ENCODE data around the gene EIF2S2.
"Not testable (repeated sequence)": the region's sequence is repeated elsewhere in the genome, so short reads cannot be mapped to it uniquely, and the experiment has no call there.

Gene EIF2S2, protein sequence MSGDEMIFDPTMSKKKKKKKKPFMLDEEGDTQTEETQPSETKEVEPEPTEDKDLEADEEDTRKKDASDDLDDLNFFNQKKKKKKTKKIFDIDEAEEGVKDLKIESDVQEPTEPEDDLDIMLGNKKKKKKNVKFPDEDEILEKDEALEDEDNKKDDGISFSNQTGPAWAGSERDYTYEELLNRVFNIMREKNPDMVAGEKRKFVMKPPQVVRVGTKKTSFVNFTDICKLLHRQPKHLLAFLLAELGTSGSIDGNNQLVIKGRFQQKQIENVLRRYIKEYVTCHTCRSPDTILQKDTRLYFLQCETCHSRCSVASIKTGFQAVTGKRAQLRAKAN

DNA sequence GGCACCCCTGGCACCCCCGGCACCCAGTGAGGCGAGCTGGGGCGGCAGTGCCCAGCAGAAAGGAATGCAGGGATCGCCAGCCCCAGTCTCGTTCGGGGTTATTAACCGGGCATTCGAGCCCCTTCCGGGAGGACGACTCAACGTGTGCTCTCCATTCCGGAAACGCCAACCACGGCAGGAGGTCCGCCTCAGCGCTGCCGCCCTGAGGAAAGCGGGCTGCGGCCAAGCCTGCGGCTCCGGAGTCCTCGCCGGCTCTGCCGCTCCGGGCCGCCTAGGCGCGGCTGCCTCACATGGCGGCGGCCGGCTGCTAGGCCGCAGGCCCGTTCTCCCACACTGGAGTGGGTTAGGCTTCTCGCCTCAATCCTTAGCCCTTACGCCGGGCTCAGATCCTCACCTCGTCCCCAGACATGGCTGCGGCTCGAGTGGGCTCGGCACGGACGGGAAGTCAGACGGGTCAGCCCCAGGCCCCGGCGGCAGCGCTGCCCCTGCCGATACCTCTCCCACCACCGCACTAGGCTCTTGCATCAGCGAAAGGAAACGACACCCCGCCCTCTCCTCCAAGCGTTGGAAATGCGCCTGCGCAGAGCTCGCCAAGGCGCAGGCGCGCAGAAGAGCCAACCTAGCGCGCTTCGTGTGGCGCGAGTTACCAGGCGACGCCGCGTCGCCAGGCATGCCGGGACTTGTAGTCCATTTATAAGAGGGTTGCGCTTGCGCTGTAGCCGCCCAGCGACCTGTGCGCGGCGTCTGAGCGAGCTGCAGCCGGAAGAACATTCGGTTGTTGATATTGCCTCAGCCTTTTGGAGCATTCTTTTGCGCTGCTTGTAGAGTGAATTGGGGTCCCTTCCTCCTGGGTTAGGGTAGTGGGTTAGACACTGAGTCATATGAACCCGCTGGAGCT, at the start of gene EIF2S2:
EIF2S2 (minus strand) TSS at position 542 of the 898 bp plus-strand sequence; CDS start at position 409, 133 bp downstream.
- peak; percentile 100 for DNase-seq

DNA sequence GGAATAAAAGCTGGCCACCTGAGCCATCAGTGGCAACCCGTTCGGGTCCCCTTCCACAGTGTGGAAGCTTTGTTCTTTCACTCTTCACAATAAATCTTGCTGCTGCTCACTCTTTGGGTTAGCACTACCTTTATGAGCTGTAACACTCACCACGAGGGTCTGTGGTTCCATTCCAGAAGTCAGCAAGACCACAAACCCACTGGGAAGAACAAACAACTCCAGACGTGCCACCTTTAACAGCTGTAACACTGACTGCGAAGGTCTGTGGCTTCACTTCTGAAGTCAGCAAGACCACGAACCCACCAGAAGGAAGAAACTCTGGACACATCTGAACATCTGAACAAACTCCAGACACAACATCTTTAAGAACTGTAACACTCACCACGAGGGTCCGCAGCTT, 45.7 kb upstream of the EIF2S2 start:
- not testable (repeated sequence) for DNase-seq

DNA sequence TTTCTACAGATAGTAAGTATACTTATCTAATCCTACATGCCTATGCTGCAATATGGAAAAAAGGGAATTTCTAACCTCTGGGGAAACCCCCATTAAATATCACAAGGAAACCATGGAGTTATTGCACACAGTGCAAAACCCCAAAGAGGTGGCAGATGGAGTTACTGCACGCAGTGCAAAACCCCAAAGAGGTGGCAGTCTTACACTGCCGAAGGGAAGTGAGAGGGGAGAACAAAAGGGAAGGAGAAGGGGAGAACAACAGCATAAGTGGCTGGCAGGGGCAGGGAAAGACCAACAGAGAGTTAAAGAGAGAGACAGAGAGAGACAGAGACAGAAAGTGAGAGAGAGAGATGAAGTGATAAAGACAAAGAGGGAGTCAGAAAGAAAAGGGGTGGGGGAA, 43.8 kb upstream of the EIF2S2 start:
- DNase-seq, result no peak

DNA sequence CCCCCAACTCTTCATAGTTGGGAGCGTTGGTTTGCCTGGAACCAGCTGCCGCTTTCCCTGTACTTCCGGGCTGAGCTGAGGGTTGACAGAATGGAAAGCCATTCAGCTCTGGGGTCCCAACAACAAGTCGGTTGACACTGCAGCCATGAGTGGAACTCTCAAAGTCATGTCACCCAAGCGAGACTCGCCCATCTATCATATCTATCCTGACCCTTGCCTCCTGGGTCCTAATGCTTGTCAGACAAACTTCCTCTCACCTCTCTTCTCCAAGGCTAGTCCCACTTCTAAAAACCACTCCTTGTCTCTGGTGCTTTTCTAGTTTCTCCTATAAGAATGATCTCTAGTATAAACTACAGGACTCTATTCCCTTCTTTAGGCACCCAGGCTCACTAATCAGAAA, 41.1 kb upstream of the EIF2S2 start:
- DNase-seq, result not testable (repeated sequence)

DNA sequence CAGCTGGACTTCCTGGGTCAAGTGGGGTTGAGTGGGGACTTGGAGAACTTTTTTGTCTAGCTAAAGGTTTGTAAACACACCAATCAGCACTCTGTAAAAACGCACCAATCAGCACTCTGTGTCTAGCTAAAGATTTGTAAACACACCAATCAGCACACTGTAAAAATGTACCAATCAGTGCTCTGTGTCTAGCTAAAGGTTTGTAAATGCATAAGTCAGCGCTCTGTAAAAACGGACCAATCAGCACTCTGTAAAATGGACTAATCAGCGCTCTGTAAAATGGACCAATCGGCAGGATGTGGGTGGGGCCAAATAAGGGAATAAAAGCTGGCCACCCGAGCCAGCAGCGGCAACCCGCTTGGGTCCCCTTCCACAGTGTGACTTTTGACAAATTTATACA, 40.0 kb upstream of the EIF2S2 start:
- not testable (repeated sequence) for DNase-seq

DNA sequence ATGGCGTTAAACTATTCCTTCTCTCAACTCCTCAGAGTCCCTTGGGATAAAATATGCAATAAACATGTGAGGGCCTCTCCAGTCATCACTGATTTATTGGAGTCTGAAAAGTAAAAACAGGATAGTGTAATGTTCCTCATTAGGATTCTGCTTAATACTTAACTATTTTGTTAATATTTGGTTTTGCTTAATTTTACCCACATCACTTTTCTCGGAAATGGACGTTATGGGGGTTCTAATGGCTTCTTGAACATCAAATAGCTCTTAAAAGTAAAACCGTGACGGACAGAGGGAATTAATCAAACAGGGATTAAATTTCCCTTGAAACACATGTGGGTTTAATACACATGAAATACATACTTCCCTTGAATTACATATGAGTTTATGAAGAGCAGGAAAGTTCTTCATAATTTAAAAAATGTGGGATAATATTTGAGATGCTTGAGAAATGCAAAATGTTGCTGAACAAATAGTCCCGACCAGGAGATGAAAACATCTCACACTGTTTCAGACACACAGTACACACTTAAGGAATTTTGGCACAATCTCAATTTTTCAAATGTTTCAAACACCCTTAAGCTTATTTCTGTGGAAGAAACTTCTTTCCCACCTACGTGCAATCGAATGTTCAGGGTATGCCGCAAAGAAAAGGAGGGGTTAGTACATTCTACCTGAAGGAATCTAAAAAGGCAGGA, 38.4 kb upstream of the EIF2S2 start:
- DNase-seq, result no peak

DNA sequence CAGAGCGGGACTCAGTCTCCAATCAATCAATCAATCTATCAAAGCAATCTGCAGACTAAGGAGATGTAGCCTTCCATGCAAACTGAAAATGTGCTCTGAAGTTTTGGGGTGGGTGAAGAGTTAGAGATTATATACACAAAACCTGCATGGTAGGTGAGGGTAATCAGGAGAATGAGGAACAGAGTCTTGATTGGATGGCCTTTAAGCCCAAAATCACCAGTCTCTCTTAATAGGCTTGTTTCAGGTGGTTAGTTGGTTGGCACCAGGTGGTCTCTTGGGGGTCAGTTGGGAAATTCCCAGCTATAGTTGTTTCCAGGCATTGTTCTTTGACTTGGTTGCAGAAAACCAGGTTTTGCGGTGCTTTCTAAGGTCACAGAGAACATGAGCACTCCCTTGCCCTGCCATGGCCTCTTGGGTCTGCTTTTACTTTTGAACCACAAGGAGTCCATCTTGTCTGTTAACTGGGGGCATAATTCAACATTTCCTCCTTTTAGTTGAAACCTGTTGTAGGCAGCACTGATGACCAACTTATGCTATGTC, 33.3 kb upstream of the EIF2S2 start:
- DNase-seq, result no peak

DNA sequence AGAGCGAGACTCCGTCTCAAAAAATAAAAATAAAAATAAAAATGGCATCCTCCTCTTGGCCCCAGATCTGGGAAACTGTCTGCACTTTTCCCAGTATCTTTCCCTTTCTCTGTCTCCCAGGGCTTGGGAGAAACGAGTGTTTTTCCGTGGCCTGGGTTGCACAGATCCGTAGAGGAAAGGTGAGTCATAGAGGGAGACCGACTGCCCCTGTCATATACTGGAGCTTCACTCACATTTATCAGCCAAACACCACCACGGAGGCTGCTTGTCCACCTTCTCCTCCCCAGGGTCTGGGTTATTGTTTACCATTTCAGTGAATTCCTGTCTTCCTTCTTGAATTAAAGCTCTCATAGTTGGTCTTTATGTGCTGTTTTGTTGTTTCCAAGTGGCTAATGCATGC, 31.9 kb upstream of the EIF2S2 start:
- DNase-seq, result no peak

DNA sequence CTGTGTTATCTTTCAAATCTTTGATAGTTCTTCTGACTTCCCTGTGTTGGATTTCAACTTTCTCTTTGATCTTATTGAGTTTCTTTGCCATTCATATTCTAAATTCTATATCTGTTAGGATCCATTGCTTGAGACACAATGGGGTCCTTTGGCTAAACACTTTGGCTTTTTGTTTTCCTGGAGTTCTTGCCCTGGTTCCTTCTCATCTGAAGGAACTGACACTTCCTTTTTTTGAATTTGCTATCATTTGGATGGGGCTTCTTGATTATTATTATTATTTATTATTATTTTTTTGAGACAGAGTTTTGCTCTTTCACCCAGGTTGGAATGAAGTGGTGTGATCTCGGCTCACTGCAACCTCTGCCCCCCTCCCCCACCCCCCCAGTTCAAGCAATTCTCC, 30.1 kb upstream of the EIF2S2 start:
- DNase-seq, result no peak

DNA sequence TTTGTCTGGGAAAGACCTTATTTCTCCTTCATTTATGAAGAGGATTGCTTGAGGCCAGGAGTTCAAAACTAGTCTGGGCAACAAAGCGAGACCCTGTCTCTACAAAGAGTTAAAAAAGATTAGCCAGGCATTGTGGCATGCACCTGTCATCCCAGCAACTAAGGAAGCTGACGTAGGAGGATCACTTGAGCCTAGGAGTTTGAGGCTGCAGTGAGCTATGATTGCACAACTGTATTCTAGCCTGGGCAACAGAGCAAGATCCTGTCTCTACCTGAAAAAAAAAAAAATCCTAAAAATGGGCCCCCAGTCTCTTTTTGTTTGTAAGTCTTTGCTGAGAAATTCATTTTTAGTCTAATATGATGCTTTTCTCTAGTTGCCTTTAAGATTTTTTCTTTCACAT, 29.2 kb upstream of the EIF2S2 start:
- DNase-seq, result no peak

DNA sequence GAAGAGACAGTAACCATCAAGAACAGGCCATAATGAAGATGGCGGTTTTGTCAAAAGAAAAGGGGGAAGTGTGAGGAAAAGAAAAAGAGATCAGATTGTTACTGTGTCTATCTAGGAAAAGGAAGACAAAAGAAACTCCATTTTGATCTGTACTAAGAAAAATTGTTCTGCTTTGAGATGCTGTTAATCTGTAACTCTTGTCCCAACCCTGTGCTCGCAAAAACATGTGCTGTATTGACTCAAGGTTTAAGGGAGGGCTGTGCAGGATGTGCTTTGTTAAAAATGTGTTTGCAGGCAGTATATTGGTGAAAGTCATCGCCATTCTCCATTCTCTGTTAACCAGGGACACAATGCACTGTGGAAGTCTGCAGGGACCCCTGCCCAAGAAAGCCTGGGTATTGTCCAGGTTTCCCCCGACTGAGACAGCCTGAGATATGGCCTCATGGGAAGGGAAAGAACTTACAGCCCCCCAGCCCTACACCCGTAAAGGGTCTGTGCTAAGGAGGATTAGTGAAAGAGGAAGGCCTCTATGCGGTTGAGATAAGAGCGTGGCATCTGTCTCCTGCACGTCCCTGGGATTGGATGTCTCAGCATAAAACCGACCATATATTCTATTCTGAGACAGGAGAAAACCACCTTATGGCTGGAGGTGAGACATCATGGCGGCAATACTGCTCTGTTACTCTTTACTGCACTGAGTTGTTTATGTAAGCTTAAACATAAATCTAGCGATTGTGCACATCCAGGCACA, 23.7 kb upstream of the EIF2S2 start:
- not testable (repeated sequence) for DNase-seq

DNA sequence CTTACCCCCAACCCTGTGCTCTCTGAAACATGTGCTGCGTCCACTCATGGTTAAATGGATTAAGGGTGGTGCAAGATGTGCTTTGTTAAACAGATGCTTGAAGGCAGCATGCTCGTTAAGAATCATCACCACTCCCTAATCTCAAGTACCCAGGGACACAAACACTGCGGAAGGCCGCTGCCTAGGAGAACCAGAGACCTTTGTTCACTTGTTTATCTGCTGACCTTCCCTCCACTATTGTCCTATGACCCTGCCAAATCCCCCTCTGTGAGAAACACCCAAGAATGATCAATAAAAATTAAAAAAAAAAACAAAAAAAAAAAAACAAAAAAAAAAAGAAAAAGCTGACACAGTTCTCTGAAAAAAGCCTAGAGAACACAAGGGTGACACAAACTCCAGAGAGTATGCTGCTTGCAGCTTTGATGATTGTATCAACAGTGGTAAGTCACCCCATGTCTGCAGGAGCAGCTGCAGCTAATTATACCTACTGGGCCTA, 21.4 kb upstream of the EIF2S2 start:
- not testable (repeated sequence) for DNase-seq

DNA sequence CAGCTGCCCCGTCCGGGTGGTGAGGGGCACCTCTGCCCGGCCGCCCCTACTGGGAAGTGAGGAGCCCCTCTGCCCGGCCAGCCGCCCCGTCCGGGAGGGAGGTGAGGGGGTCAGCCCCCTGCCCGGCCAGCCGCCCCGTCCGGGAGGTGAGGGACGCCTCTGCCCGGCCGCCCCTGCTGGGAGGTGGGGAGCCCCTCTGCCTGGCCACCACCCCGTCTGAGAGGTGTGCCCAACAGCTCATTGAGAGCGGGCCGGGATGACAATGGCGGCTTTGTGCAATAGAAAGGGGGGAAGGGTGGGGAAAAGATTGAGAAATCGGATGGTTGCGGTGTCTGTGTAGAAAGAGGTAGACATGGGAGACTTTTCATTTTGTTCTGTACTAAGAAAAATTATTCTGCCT, 20.9 kb upstream of the EIF2S2 start:
- DNase-seq, result not testable (repeated sequence)

DNA sequence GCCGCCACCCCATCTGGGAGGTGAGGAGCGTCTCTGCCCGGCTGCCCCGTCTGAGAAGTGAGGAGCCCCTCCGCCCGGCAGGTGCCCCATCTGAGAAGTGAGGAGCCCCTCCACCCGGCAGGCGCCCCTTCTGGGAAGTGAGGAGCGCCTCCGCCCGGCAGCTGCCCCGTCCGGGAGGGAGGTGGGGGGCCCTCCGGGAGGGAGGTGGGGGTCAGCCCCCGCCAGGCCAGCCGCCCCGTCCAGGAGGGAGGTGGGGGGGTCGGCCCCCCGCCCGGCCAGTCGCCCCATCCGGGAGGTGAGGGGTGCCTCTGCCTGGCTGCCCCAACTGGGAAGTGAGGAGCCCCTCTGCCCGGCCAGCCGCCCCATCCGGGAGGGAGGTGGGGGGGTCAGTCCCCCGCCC, 20.4 kb upstream of the EIF2S2 start:
- not testable (repeated sequence) for DNase-seq

DNA sequence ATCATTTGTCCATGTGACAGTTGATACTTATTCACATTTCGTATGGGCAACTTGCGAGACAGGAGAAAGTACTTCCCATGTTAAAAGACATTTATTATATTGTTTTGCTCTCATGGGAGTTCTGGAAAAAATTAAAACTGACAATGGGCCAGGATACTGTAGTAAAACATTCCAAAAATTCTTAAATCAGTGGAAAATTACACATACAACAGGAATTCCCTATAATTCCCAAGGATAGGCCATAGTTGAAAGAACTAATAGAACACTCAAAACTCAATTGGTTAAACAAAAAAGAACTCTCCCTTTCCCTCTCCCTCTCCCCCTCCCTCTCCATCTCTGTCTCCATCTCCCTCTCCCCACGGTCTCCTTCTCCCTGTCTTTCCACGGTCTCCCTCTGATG, 19.4 kb upstream of the EIF2S2 start:
- no peak for DNase-seq

DNA sequence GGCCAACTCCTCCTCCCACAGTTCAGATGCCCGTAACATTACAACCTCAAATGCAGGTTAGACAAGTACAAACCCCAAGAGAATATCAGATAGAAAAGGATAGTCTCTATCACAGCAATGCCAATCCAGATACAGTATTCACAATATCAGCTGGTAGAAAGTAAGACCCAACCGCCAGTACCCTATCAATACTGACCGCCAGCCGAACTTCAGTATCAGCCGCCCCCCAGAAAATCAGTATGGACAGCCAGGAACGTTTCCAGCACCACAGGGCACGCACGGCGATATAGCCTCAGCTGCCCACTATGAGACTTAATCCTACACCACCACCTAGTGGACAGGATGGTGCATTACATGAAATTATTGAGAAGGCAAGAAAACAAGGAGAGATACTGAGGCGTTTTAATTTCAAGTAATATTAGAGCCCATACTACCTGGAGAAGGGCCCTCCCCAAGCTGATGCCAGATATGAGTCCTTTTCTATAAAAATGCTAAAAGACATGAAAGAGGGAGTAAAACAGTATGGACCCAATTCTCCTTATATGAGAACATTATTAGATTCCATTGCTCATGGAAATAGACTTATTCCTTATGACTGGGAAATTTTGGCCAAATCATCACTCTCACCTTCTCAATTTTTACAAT, 17.6 kb upstream of the EIF2S2 start:
- peak; percentile 91 to 95 for DNase-seq

DNA sequence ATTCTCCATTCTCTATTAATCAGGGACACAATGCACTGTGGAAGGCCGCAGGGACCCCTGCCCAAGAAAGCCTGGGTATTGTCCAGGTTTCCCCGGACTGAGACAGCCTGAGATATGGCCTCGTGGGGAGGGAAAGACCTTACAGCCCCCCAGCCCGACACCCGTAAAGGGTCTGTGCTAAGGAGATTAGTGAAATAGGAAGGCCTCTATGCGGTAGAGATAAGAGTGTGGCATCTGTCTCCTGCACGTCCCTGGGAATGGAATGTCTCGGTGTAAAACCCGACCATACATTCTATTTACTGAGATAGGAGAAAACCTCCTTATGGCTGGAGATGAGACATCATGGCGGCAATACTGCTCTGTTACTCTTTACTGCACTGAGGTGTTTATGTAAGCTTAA, 15.7 kb upstream of the EIF2S2 start:
- no peak for DNase-seq

DNA sequence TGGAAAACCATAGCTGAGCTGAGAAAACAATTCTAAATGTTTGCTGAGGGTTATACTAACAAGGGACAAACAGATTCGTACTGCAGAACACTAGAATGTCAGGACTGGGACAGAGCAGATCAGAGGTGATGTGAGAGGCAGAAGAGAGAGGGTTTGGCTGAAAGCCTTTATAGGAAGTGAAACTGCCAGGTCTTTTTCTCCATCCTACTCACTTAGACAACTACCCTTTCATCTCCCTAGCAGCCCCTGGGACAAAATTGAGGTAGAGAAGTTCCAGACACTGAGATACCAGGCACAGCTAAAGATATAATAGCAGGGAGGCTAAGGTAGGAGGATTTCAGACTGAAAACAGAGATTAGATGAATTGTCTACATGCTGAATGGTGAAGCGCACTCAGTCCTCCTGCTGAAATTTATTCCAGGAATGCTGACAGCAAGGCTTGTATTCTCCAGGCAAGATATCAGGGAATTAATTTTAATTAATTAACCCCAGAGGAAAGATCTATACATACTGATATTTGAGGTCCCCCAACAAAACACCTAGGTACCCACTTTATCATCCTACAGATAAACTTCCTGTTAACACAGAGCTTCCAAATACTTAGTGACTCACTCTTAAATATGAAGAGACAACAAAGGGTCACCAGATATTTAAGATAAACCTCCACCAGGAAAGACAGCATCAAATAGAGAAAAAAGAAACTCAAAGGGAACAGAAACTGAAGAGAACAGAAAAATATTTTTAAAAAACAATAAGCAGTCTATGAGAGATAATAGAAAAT, 12.6 kb upstream of the EIF2S2 start:
- DNase-seq, result no peak

DNA sequence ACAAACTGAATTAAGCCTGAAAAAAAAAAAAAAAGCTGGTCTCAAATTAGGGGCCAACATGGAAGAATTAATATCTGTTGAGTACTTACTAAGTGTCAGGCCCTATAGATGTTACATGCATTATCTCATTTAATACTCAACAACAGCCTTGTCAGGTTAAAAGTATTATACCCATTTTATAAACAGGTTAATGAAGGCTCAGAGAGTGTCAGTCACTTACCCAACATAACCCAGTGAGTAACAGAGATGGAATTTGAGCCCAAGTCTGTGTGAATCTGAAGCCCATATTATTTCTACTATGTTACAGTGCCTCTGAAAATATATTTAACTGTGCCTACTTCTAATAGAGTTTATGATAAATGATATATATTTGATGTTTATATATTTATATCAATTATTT, 11.3 kb upstream of the EIF2S2 start:
- no peak for DNase-seq

DNA sequence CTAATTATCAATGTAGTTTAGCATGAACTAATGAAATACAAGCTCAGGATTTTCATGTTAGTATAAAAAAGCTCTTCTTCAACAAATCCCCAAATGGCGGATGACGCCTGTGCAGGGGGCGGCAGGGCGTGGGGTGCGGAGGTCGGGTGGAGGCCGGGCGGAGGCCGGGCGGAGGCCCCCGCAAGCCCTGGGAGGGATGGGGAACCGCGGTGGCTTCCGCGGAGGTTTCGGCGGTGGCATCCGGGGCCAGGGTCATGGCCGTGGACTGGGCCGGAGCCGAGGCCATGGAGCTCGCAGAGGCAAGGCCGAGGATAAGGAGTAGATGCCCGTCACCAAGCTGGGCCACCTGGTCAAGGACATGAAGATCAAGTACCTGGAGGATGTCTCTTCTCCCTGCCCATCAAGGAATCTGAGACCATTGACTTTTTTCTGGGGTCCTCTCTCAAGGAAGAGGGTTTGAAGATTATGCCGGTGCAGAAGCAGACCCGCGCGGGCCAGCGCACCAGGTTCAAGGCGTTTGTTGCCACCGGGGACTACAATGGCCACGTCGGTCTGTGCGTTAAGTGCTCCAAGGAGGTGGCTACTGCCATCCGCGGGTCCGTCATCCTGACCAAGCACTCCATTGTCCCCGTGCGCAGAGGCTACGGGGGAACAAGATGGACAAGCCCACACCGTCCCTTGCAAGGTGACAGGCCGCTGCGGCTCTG, 10.4 kb upstream of the EIF2S2 start:
- DNase-seq, result no peak

Data from SW 1271 (cell line).